Muscle layer of duodenum (tissue), 2 donors: Measurements from ENCODE around the gene JCHAIN.
A peak's percentile ranks its signal among the peaks of the same experiment; 100 is the strongest.
"Not testable (repeated sequence)": the region's sequence is repeated elsewhere in the genome, so short reads cannot be mapped to it uniquely, and the experiment has no call there.

Experiments used
- H3K27ac ChIP-seq: one replicate; pipeline ENCODE4 v1.7.0; 2013; ENCODE audit warnings: mild to moderate bottlenecking, low read length
- H3K27me3 ChIP-seq: one replicate; pipeline ENCODE4 v1.7.0; 2013; ENCODE audit warnings: low read depth, mild to moderate bottlenecking, control low read depth, low read length
- H3K36me3 ChIP-seq, 2 donors: one replicate each; pipeline ENCODE4 v1.7.0; 2013; ENCODE audit warnings: low read length in 2 of 2, control low read depth in 1 of 2, mild to moderate bottlenecking in 1 of 2; ENCODE audit not compliant: insufficient read depth in 2 of 2, control insufficient read depth in 1 of 2
- H3K4me1 ChIP-seq, 2 donors: one replicate each; pipeline ENCODE4 v1.7.0; 2013; ENCODE audit warnings: low read length in 2 of 2, mild to moderate bottlenecking in 2 of 2, control low read depth in 1 of 2, moderate library complexity in 1 of 2; ENCODE audit not compliant: insufficient read depth in 2 of 2, control insufficient read depth in 1 of 2
- H3K4me3 ChIP-seq, 2 donors: one replicate each; pipeline ENCODE4 v1.7.0; 2013; ENCODE audit warnings: low read length in 2 of 2, low read depth in 1 of 2, mild to moderate bottlenecking in 1 of 2
- H3K9me3 ChIP-seq, 2 donors: one replicate each; pipeline ENCODE4 v1.7.0; 2013; ENCODE audit warnings: low read length in 2 of 2, control low read depth in 1 of 2, mild to moderate bottlenecking in 1 of 2; ENCODE audit not compliant: control insufficient read depth in 1 of 2
- donor health status: healthy.

The JCHAIN gene

GRCh38 chr4:70705183-70706043 is 39.1 kb upstream of the JCHAIN start:
- Histone ChIP-seq H3K4me3 (peak overlapping the region; percentile 83 to 85), H3K4me1 (peaks cover 8 to 11% of the 10 kb centered on the region in 2 donors), H3K27ac (peak overlapping the region; percentile 90), H3K36me3 (no peaks in the 10 kb centered on the region), H3K9me3 (no peaks in the 10 kb centered on the region), H3K27me3 (no peaks in the 10 kb centered on the region)

DNA sequence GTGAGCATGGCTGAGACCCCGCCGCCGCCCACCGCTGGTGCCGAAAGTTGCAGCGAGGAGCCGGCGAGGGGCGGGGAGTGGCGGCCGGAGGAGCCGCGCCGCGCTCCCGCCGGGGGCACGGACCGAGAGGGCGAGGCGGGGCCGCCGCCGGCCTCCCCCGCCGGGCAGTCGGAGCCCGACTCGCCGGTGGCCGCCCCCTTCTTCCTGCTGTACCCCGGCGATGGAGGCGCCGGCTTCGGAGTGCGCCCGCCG is 38.5 kb upstream of the JCHAIN start:
- H3K9me3 ChIP-seq: no peaks in the 10 kb centered on the region
- H3K27me3 ChIP-seq: no peaks in the 10 kb centered on the region
- H3K4me3 ChIP-seq: peak overlapping the region; percentile 83 to 85
- no peak overlapping the region for H3K27ac ChIP-seq
- H3K4me1 ChIP-seq: peaks cover 7 to 11% of the 10 kb centered on the region in 2 donors
- no peaks in the 10 kb centered on the region for H3K36me3 ChIP-seq

GRCh38 chr4:70704215-70704930 is 38.1 kb upstream of the JCHAIN start:
- peaks cover 6 to 11% of the 10 kb centered on the region in 2 donors for H3K4me1 ChIP-seq
- no peaks in the 10 kb centered on the region for H3K36me3 ChIP-seq
- H3K4me3 ChIP-seq: peak overlapping the region; percentile 62 to 83
- no peaks in the 10 kb centered on the region for H3K9me3 ChIP-seq
- H3K27ac ChIP-seq: peak overlapping the region; percentile 89
- no peaks in the 10 kb centered on the region for H3K27me3 ChIP-seq

GRCh38 chr4:70703619-70704214 is 37.4 kb upstream of the JCHAIN start:
- Histone ChIP-seq H3K36me3 (no peaks in the 10 kb centered on the region), H3K4me3 (peak overlapping the region; percentile 62 to 83), H3K27me3 (no peaks in the 10 kb centered on the region), H3K27ac (peak overlapping the region; percentile 89), H3K4me1 (peaks cover 6 to 11% of the 10 kb centered on the region in 2 donors), H3K9me3 (no peaks in the 10 kb centered on the region)

DNA sequence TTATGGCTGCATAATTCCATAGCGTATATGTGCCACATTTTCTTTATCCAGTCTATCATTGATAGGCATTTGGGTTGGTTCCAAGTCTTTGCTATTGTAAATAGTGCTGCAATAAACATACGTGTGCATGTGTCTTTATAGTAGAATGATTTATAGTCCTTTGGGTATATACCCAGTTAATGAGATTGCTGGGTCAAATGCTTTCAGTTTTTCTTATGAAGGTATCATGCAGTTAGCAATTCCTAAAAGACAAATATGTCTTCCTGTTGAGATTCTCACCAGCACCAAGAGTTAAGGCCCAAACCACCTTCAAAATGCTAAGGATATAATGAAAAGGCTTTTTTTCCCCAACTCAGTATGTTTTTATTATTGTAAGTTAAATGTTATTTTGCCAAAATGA is 36.3 kb upstream of the JCHAIN start:
- H3K4me1 ChIP-seq: peaks cover 6 to 11% of the 10 kb centered on the region in 2 donors
- not testable (repeated sequence) for H3K36me3 ChIP-seq, H3K9me3 ChIP-seq, H3K27ac ChIP-seq, H3K4me3 ChIP-seq, H3K27me3 ChIP-seq

- Histone ChIP-seq H3K4me3 (no peak overlapping the region), H3K27ac (no peak overlapping the region), H3K9me3 (no peaks in the 10 kb centered on the region), H3K27me3 (no peaks in the 10 kb centered on the region), H3K4me1 (peaks cover 0 to 6% of the 10 kb centered on the region in 2 donors), H3K36me3 (no peaks in the 10 kb centered on the region)
Observed at GRCh38 chr4:70701271-70701670, 35.0 kb upstream of the JCHAIN start.

DNA sequence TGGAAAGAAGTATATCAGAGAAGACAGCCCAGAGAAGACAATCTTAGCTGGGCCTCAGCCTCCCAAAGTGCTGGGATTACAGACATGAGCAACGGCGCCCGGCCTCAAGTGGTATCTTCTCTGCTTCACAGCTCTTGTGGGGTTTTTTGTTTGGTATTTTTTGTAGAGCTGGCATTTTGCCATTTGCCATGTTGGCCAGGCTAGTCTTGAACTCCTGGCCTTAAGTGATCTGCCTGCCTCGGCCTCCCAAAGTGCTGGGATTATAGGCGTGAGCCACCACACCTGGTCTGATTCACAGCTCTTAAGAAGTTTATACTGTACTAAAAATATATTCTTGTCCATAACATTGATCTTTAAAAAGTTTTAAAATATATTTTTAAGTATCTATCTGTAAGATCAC is 34.4 kb upstream of the JCHAIN start:
- H3K4me3 ChIP-seq: no peak overlapping the region
- H3K36me3 ChIP-seq: no peaks in the 10 kb centered on the region
- no peaks in the 10 kb centered on the region for H3K9me3 ChIP-seq
- peaks cover 0 to under 1% of the 10 kb centered on the region in 2 donors for H3K4me1 ChIP-seq
- no peaks in the 10 kb centered on the region for H3K27me3 ChIP-seq
- H3K27ac ChIP-seq: no peak overlapping the region

- not testable (repeated sequence) for H3K36me3 ChIP-seq, H3K27ac ChIP-seq, H3K4me1 ChIP-seq, H3K4me3 ChIP-seq, H3K27me3 ChIP-seq, H3K9me3 ChIP-seq
Observed at GRCh38 chr4:70698435-70698834, 32.1 kb upstream of the JCHAIN start.

GRCh38 chr4:70694633-70695032 is 28.3 kb upstream of the JCHAIN start:
- not testable (repeated sequence) for H3K27me3 ChIP-seq, H3K4me3 ChIP-seq, H3K9me3 ChIP-seq, H3K36me3 ChIP-seq, H3K27ac ChIP-seq
- H3K4me1 ChIP-seq: peaks cover 4 to 15% of the 10 kb centered on the region in 2 donors

- Histone ChIP-seq H3K4me1 (peaks cover 4 to 23% of the 10 kb centered on the region in 2 donors), H3K4me3 (no peak overlapping the region), H3K27ac (no peak overlapping the region), H3K36me3 (no peaks in the 10 kb centered on the region), H3K27me3 (no peaks in the 10 kb centered on the region), H3K9me3 (no peaks in the 10 kb centered on the region)
Observed at GRCh38 chr4:70691661-70692060, 25.4 kb upstream of the JCHAIN start.

GRCh38 chr4:70688795-70689231 is 22.5 kb upstream of the JCHAIN start:
- H3K36me3 ChIP-seq: no peaks in the 10 kb centered on the region
- peak overlapping the region; percentile 99 for H3K27ac ChIP-seq
- no peaks in the 10 kb centered on the region for H3K9me3 ChIP-seq
- peak overlapping the region; percentile 87 to 96 for H3K4me3 ChIP-seq
- H3K27me3 ChIP-seq: no peaks in the 10 kb centered on the region
- H3K4me1 ChIP-seq: peaks cover 4 to 23% of the 10 kb centered on the region in 2 donors
